HEK293 (cell line): ENCODE data around the gene FOXI2.
A peak's percentile ranks its signal among the peaks of the same experiment; 100 is the strongest.

Experiments
- CTCF ChIA-PET: fragments of 350-600 bp; formaldehyde crosslinking; extraction: SDS; loops from one replicate; lab custom pipeline; 2021; ENCODE audit warnings: antibody characterized with exemption; lab: Yijun Ruan, JAX
- POLR2A ChIA-PET: fragments of 300-600 bp; formaldehyde crosslinking; extraction: SDS; loops from one replicate; lab custom pipeline; 2020; ENCODE audit warnings: antibody characterized with exemption, inconsistent platforms; lab: Yijun Ruan, JAX
- H3K27ac ChIP-seq: fragments of 200-500 bp; sonication (Bioruptor generic); 2 replicates; pipeline ENCODE4 v1.5.1; 2014; ENCODE audit warnings: low read depth, low read length, control low read depth, inconsistent platforms; ENCODE audit errors: extremely low read depth
- H3K36me3 ChIP-seq, 2 experiments: fragments of 200-500 bp in 1 of 2; sonication (Bioruptor generic) in 1 of 2; 1 replicate in 1 of 2; 2 replicates in 1 of 2; pipeline ENCODE4 v1.5.1; 2014 to 2017; ENCODE audit warnings: inconsistent platforms in 2 of 2, low read length in 2 of 2; ENCODE audit not compliant: control insufficient read depth in 2 of 2, insufficient read depth in 1 of 2
- H3K4me1 ChIP-seq: fragments of 200-500 bp; sonication (Bioruptor generic); 2 replicates; pipeline ENCODE4 v1.5.1; 2014; ENCODE audit warnings: mild to moderate bottlenecking, low read length, inconsistent platforms; ENCODE audit not compliant: control insufficient read depth, insufficient read depth
- H3K4me3 ChIP-seq: 2 replicates; pipeline ENCODE4 v1.5.1; 2011; ENCODE audit warnings: low read depth, mild to moderate bottlenecking, control low read depth, low read length, moderate library complexity
- H3K9me3 ChIP-seq: fragments of 200-500 bp; sonication (Bioruptor generic); 2 replicates; pipeline ENCODE4 v1.5.1; 2014; ENCODE audit warnings: low read depth, low read length, inconsistent platforms; ENCODE audit not compliant: control insufficient read depth, insufficient read depth
- EGR2 ChIP-seq: fragments of 450-650 bp; formaldehyde crosslinking; IDR thresholded peaks from 2 replicates; pipeline ENCODE4 v1.5.1; 2016; ENCODE audit warnings: low read depth, missing biosample characterization, missing genetic modification characterization
- HOXA7 ChIP-seq: sonication (generic); formaldehyde crosslinking; IDR thresholded peaks from 2 replicates; pipeline ENCODE4 v1.8.1; 2022; ENCODE audit warnings: missing genetic modification reagents, borderline replicate concordance
- SP2 ChIP-seq: fragments of 450-650 bp; formaldehyde crosslinking; IDR thresholded peaks from 2 replicates; pipeline ENCODE4 v1.5.1; 2016; ENCODE audit warnings: missing biosample characterization, missing genetic modification characterization
- TRIM28 ChIP-seq: IDR thresholded peaks from 2 replicates; pipeline ENCODE4 v1.6.1; 2011; ENCODE audit warnings: low read length, control low read depth, borderline replicate concordance
- ZNF19 ChIP-seq: fragments of 450-650 bp; formaldehyde crosslinking; IDR thresholded peaks from 2 replicates; pipeline ENCODE4; 2016; ENCODE audit warnings: missing biosample characterization, missing genetic modification characterization, low read depth
- ZNF214 ChIP-seq: fragments of 450-650 bp; formaldehyde crosslinking; IDR thresholded peaks from 2 replicates; pipeline ENCODE4 v1.5.1; 2017; ENCODE audit warnings: missing biosample characterization, mild to moderate bottlenecking, missing genetic modification characterization, borderline replicate concordance
- ZNF335 ChIP-seq: fragments of 450-650 bp; formaldehyde crosslinking; conservative IDR thresholded peaks from 2 replicates; pipeline ENCODE4 v1.5.1; 2016; ENCODE audit warnings: missing biosample characterization, missing genetic modification characterization
- ZNF354C ChIP-seq: fragments of 450-650 bp; formaldehyde crosslinking; IDR thresholded peaks from 2 replicates; pipeline ENCODE4 v1.5.1; 2016; ENCODE audit warnings: missing biosample characterization, missing genetic modification characterization, low read depth, borderline replicate concordance
- ZNF473 ChIP-seq: fragments of 450-650 bp; formaldehyde crosslinking; IDR thresholded peaks from 2 replicates; pipeline ENCODE4 v1.5.1; 2017; ENCODE audit warnings: missing biosample characterization, missing genetic modification characterization
- ZNF600 ChIP-seq: fragments of 450-650 bp; formaldehyde crosslinking; IDR thresholded peaks from 2 replicates; pipeline ENCODE4 v1.5.1; 2016; ENCODE audit warnings: missing biosample characterization, missing genetic modification characterization
- ZNF654 ChIP-seq: fragments of 450-650 bp; formaldehyde crosslinking; IDR thresholded peaks from 2 replicates; pipeline ENCODE4 v1.5.1; 2016; ENCODE audit warnings: low read depth, missing biosample characterization, missing genetic modification characterization
- ZNF664 ChIP-seq: fragments of 450-650 bp; formaldehyde crosslinking; IDR thresholded peaks from 2 replicates; pipeline ENCODE4 v1.5.1; 2016; ENCODE audit warnings: missing biosample characterization, missing genetic modification characterization
- TF ChIP-seq, protein P1 (sequence below): fragments of 450-650 bp; formaldehyde crosslinking; IDR thresholded peaks from 2 replicates; pipeline ENCODE4 v1.5.1; 2016; ENCODE audit warnings: missing biosample characterization, missing genetic modification characterization
- TF ChIP-seq, protein P2 (sequence below): fragments of 450-650 bp; formaldehyde crosslinking; IDR thresholded peaks from 2 replicates; pipeline ENCODE4 v1.5.0; 2017; ENCODE audit warnings: missing biosample characterization, missing genetic modification characterization, borderline replicate concordance
- TF ChIP-seq, protein P3 (sequence below): fragments of 450-650 bp; formaldehyde crosslinking; IDR thresholded peaks from 2 replicates; pipeline ENCODE4 v1.5.1; 2016; ENCODE audit warnings: missing biosample characterization, missing genetic modification characterization
- TF ChIP-seq, protein P4 (sequence below): fragments of 450-650 bp; formaldehyde crosslinking; IDR thresholded peaks from 2 replicates; pipeline ENCODE4 v1.5.1; 2017; ENCODE audit warnings: missing biosample characterization, mild to moderate bottlenecking, missing genetic modification characterization, moderate library complexity
- TF ChIP-seq, protein P5 (sequence below): fragments of 450-650 bp; formaldehyde crosslinking; IDR thresholded peaks from 2 replicates; pipeline ENCODE4 v1.5.1; 2016; ENCODE audit warnings: missing biosample characterization, missing genetic modification characterization

The FOXI2 gene

DNA sequence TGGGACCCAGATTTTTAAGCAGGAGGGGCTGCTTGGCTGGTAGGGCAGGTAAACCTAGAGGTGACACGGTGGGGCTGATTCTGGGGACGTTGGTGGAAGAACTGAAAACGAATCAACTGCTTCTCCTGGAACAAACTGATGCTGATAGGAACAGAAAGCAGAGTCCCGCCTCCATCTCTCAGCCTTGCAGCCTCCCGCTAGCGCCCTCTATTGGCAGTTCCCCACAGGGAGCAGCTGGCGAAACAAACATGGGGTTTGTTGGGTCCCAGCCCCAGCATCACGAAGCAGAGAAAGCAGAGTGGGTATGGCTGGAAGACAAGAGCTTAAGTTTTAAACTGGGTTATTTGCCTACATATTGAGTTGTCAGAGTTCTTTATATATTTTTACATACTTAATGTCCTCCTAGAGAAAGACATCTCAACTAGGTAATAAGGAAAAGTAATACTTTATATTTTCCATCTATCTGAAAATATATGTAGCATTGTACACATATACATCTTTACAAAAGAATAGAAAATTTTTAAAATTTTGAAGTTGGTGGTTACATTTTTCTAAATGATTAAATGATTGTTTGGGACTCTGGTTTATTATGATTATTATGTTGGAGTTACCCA lies 42.3 kb upstream of the FOXI2 start:
- no peaks in the 10 kb centered on the region for H3K36me3 ChIP-seq
- CTCF ChIA-PET, result interaction anchor here (0.5 to 2.6 kb wide), 25 partner anchors 9 to 1590 kb away, joined by 3 to 17 read pairs (median 3); no protein-coding TSS in a partner anchor
- TF ChIP-seq SP2 (tag by site-specific recombination) (0 out of 2 replicates have a peak, but pooled peaks have one; percentile 9), ZNF214 (tag by site-specific recombination) (no peak), ZNF654 (tag by site-specific recombination) (peak; percentile 36)
- TF ChIP-seq, all 188 proteins: peak for 2
- Histone ChIP-seq H3K9me3 (no peaks in the 10 kb centered on the region), H3K4me1 (no peaks in the 10 kb centered on the region), H3K27ac (no peak overlapping the region), H3K4me3 (no peak overlapping the region)
- POLR2A ChIA-PET, result no interaction called here

DNA sequence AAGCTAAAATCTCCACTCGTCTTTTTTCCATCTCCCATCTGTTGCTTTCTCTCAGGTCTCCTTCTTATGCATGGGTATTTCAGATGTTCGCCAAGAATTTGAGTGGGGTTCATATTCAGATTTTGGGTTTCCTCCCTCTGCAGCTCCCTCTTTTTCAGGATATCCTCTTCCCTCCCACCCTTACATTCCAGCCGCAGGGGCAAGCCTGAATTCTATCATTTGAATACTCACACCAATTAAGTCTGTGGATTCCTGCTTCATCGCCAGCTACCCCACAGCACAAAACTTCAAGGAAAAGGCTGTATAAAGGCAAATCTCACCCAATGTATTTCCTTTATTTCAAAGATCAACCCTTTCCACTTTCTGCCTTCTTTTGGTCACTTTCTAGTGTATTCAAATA lies 41.6 kb upstream of the FOXI2 start:
- POLR2A ChIA-PET, result no interaction called here
- TF ChIP-seq ZNF600, result no peak
- TF ChIP-seq, protein P1, sequence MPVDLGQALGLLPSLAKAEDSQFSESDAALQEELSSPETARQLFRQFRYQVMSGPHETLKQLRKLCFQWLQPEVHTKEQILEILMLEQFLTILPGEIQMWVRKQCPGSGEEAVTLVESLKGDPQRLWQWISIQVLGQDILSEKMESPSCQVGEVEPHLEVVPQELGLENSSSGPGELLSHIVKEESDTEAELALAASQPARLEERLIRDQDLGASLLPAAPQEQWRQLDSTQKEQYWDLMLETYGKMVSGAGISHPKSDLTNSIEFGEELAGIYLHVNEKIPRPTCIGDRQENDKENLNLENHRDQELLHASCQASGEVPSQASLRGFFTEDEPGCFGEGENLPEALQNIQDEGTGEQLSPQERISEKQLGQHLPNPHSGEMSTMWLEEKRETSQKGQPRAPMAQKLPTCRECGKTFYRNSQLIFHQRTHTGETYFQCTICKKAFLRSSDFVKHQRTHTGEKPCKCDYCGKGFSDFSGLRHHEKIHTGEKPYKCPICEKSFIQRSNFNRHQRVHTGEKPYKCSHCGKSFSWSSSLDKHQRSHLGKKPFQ, result no peak
- TF ChIP-seq, protein P2, sequence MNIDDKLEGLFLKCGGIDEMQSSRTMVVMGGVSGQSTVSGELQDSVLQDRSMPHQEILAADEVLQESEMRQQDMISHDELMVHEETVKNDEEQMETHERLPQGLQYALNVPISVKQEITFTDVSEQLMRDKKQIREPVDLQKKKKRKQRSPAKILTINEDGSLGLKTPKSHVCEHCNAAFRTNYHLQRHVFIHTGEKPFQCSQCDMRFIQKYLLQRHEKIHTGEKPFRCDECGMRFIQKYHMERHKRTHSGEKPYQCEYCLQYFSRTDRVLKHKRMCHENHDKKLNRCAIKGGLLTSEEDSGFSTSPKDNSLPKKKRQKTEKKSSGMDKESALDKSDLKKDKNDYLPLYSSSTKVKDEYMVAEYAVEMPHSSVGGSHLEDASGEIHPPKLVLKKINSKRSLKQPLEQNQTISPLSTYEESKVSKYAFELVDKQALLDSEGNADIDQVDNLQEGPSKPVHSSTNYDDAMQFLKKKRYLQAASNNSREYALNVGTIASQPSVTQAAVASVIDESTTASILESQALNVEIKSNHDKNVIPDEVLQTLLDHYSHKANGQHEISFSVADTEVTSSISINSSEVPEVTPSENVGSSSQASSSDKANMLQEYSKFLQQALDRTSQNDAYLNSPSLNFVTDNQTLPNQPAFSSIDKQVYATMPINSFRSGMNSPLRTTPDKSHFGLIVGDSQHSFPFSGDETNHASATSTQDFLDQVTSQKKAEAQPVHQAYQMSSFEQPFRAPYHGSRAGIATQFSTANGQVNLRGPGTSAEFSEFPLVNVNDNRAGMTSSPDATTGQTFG, result no peak
- no peak for TF ChIP-seq ZNF354C (tag by site-specific recombination)
- TF ChIP-seq, protein P3, sequence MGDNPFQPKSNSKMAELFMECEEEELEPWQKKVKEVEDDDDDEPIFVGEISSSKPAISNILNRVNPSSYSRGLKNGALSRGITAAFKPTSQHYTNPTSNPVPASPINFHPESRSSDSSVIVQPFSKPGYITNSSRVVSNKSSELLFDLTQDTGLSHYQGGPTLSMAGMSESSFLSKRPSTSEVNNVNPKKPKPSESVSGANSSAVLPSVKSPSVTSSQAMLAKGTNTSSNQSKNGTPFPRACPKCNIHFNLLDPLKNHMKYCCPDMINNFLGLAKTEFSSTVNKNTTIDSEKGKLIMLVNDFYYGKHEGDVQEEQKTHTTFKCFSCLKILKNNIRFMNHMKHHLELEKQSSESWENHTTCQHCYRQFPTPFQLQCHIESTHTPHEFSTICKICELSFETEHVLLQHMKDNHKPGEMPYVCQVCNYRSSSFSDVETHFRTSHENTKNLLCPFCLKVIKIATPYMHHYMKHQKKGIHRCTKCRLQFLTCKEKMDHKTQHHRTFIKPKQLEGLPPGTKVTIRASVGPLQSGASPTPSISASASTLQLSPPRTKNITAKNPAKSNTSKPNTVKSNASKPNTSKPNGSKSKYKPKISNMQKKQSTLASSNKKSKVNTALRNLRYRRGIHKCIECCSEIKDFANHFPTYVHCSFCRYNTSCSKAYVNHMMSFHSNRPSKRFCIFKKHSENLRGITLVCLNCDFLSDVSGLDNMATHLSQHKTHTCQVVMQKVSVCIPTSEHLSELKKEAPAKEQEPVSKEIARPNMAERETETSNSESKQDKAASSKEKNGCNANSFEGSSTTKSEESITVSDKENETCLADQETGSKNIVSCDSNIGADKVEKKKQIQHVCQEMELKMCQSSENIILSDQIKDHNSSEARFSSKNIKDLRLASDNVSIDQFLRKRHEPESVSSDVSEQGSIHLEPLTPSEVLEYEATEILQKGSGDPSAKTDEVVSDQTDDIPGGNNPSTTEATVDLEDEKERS (tag by site-specific recombination), result no peak
- TF ChIP-seq, protein P4, sequence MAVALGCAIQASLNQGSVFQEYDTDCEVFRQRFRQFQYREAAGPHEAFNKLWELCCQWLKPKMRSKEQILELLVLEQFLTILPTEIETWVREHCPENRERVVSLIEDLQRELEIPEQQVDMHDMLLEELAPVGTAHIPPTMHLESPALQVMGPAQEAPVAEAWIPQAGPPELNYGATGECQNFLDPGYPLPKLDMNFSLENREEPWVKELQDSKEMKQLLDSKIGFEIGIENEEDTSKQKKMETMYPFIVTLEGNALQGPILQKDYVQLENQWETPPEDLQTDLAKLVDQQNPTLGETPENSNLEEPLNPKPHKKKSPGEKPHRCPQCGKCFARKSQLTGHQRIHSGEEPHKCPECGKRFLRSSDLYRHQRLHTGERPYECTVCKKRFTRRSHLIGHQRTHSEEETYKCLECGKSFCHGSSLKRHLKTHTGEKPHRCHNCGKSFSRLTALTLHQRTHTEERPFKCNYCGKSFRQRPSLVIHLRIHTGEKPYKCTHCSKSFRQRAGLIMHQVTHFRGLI (tag by site-specific recombination), result no peak
- no peak for TF ChIP-seq ZNF19 (tag by site-specific recombination)
- no peak for TF ChIP-seq TRIM28
- TF ChIP-seq ZNF664, result no peak
- TF ChIP-seq, protein P5, sequence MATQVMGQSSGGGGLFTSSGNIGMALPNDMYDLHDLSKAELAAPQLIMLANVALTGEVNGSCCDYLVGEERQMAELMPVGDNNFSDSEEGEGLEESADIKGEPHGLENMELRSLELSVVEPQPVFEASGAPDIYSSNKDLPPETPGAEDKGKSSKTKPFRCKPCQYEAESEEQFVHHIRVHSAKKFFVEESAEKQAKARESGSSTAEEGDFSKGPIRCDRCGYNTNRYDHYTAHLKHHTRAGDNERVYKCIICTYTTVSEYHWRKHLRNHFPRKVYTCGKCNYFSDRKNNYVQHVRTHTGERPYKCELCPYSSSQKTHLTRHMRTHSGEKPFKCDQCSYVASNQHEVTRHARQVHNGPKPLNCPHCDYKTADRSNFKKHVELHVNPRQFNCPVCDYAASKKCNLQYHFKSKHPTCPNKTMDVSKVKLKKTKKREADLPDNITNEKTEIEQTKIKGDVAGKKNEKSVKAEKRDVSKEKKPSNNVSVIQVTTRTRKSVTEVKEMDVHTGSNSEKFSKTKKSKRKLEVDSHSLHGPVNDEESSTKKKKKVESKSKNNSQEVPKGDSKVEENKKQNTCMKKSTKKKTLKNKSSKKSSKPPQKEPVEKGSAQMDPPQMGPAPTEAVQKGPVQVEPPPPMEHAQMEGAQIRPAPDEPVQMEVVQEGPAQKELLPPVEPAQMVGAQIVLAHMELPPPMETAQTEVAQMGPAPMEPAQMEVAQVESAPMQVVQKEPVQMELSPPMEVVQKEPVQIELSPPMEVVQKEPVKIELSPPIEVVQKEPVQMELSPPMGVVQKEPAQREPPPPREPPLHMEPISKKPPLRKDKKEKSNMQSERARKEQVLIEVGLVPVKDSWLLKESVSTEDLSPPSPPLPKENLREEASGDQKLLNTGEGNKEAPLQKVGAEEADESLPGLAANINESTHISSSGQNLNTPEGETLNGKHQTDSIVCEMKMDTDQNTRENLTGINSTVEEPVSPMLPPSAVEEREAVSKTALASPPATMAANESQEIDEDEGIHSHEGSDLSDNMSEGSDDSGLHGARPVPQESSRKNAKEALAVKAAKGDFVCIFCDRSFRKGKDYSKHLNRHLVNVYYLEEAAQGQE, result no peak
- TF ChIP-seq HOXA7 (CRISPR knock-in tag), result no peak
- no peak for TF ChIP-seq ZNF335 (tag by site-specific recombination)
- no peak for TF ChIP-seq ZNF473 (tag by site-specific recombination)
- no peak for TF ChIP-seq EGR2 (tag by site-specific recombination)
- TF ChIP-seq, all 188 proteins: peak for 0
- no peaks in the 10 kb centered on the region for H3K4me1 ChIP-seq
- no peaks in the 10 kb centered on the region for H3K9me3 ChIP-seq
- no peak overlapping the region for H3K27ac ChIP-seq
- no peak overlapping the region for H3K4me3 ChIP-seq
- CTCF ChIA-PET, result interaction anchor here (0.7 to 2.6 kb wide), 13 partner anchors 9 to 1918 kb away, joined by 3 to 17 read pairs (median 4); no protein-coding TSS in a partner anchor
- H3K36me3 ChIP-seq, result no peaks in the 10 kb centered on the region
